Keratinocyte (primary cell): ENCODE measurements around the gene KLC3. TPM values are rescaled to one million over a fixed set of nuclear protein-coding genes. Genes with fewer than 3 reads are reported as not detected.

ENCODE experiments used
- DNase-seq: peaks from one replicate; pipeline ENCODE4 v3.0.0-alpha.2; 2011; ENCODE audit warnings: low read depth, missing footprints, low spot score
- FAIRE-seq: peaks from 2 replicates; lab custom pipeline; 2011; peaks lifted over from hg19 to GRCh38; lab: Jason Lieb, UNC
- H2AFZ ChIP-seq: 2 replicates; pipeline ENCODE4 v1.6.0; 2012; ENCODE audit warnings: low read length, control low read depth, inconsistent platforms; ENCODE audit not compliant: control insufficient read depth
- H3K27ac ChIP-seq: 2 replicates; pipeline ENCODE4 v1.5.1; 2011; ENCODE audit warnings: low read length; ENCODE audit not compliant: control insufficient read depth, insufficient read depth
- H3K27me3 ChIP-seq: 3 replicates; pipeline ENCODE4 v1.6.0; 2011; ENCODE audit warnings: low read length; ENCODE audit not compliant: control insufficient read depth, insufficient read depth; ENCODE audit errors: extremely low read depth
- H3K36me3 ChIP-seq, 2 experiments: 2 replicates in 1 of 2; 3 replicates in 1 of 2; pipeline ENCODE4 v1.5.1; 2011; ENCODE audit warnings: low read length in 2 of 2, mild to moderate bottlenecking in 1 of 2; ENCODE audit not compliant: control insufficient read depth in 2 of 2, insufficient read depth in 2 of 2; ENCODE audit errors: extremely low read depth in 1 of 2
- H3K4me1 ChIP-seq: 3 replicates; pipeline ENCODE4 v1.5.1; 2011; ENCODE audit warnings: low read length; ENCODE audit not compliant: control insufficient read depth, insufficient read depth; ENCODE audit errors: extremely low read depth
- H3K4me2 ChIP-seq: 3 replicates; pipeline ENCODE4 v1.6.0; 2011; ENCODE audit warnings: low read depth, low read length; ENCODE audit not compliant: control insufficient read depth, insufficient read depth; ENCODE audit errors: extremely low read depth
- H3K4me3 ChIP-seq, 3 experiments: fragments of 200-600 bp in 1 of 3; sonication (generic) in 1 of 3; 2 replicates in 2 of 3; 3 replicates in 1 of 3; pipeline ENCODE4 v1.5.1; 2011 to 2016; ENCODE audit warnings: low read length in 3 of 3, mild to moderate bottlenecking in 3 of 3, control low read depth in 2 of 3, inconsistent platforms in 1 of 3, low read depth in 1 of 3, mixed read lengths in 1 of 3, mixed run types in 1 of 3, moderate library complexity in 1 of 3; ENCODE audit not compliant: control insufficient read depth in 2 of 3, insufficient read depth in 2 of 3; ENCODE audit errors: extremely low read depth in 1 of 3
- H3K79me2 ChIP-seq: 2 replicates; pipeline ENCODE4 v1.6.0; 2012; ENCODE audit warnings: low read length; ENCODE audit not compliant: control insufficient read depth, insufficient read depth
- H3K9ac ChIP-seq: 3 replicates; pipeline ENCODE4 v1.6.0; 2011; ENCODE audit warnings: low read length; ENCODE audit not compliant: control insufficient read depth, insufficient read depth; ENCODE audit errors: extremely low read depth
- H3K9me1 ChIP-seq: 3 replicates; pipeline ENCODE4 v1.6.0; 2011; ENCODE audit warnings: low read length; ENCODE audit not compliant: control insufficient read depth, insufficient read depth; ENCODE audit errors: extremely low read depth
- H3K9me3 ChIP-seq: 2 replicates; pipeline ENCODE4 v1.5.1; 2012; ENCODE audit warnings: low read depth, low read length; ENCODE audit not compliant: control insufficient read depth
- H4K20me1 ChIP-seq: 3 replicates; pipeline ENCODE4 v1.6.0; 2011; ENCODE audit warnings: low read length; ENCODE audit not compliant: control insufficient read depth, insufficient read depth; ENCODE audit errors: extremely low read depth
- EZH2 ChIP-seq: IDR thresholded peaks from one replicate; pipeline ENCODE4 v1.6.1; 2012; ENCODE audit warnings: inconsistent platforms, mild to moderate bottlenecking, low read length, moderate library complexity
- dilution Hi-C: fragments of 300-500 bp; cut with MboI; formaldehyde crosslinking; loops from one replicate; pipeline ENCODE4 v1.7.0; 2020; ENCODE audit warnings: low sequenced_read_pairs; ENCODE audit not compliant: extremely low pct_ligation_motif_present
- polyA plus RNA-seq, 5 experiments: library from polyadenylated mRNA; depleted of rRNA in 3 of 5; stranded (reverse) in 3 of 5; stranded (forward) in 1 of 5; unstranded in 1 of 5; fragments of >200 nt; gene quantifications; 1 replicate in 1 of 5; 2 replicates in 3 of 5; 3 replicates in 1 of 5; pipeline versions ENCODE4 v1.2.1 to v1.2.3, GENCODE V29; 2011 to 2012; ENCODE audit warnings: missing spikeins in 2 of 5, low read depth in 1 of 5, low replicate concordance in 1 of 5
- TF ChIP-seq, protein P1 (sequence below), 3 experiments: IDR thresholded peaks in 1 of 3; conservative IDR thresholded peaks in 1 of 3; optimal IDR thresholded peaks in 1 of 3; 2 replicates in 2 of 3; 3 replicates in 1 of 3; pipeline versions ENCODE3 to v1.5.1; 2011; ENCODE audit warnings: low read length in 3 of 3, mild to moderate bottlenecking in 3 of 3, moderate library complexity in 2 of 3, control low read depth in 1 of 3, inconsistent platforms in 1 of 3; ENCODE audit not compliant: insufficient read depth in 2 of 3; ENCODE audit errors: extremely low read depth in 1 of 3

Gene KLC3
- polyA plus RNA-seq, 1 donor (not counting 4 experiments of a cell fraction or from before 2014, with no cell fraction given) = 14.7 TPM

DNA sequence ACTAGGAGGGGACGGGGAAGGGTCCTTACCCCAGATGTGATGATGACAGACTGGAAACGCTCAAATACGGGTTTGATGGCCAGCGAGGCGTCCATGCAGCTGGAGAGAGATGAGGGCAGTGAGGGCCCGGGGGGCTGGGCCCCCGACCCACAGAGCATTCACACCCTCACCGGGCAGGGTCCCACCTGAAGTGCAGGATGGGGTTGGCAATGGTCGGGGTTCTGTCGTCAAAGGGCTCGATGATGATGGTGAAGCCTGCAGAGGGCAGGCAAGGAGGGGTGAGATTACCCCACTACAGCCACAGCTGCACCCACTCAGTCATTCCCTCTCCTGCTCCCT is 16.9 kb downstream of the KLC3 start:
- Histone ChIP-seq H2AFZ (no peak overlapping the region), H3K27me3 (no peaks in the 10 kb centered on the region), H3K9ac (no peak overlapping the region), H3K36me3 (peaks cover 39 to 42% of the 10 kb centered on the region in 2 experiments), H3K27ac (no peak overlapping the region), H3K9me3 (no peaks in the 10 kb centered on the region), H3K9me1 (no peaks in the 10 kb centered on the region), H3K4me2 (no peak overlapping the region), H3K4me1 (no peaks in the 10 kb centered on the region), H4K20me1 (no peaks in the 10 kb centered on the region), H3K4me3 (no peak overlapping the region), H3K79me2 (no peaks in the 10 kb centered on the region)
- DNase-seq (no peak), FAIRE-seq (no peak)
- TF ChIP-seq EZH2 = no peak
- TF ChIP-seq, protein P1, sequence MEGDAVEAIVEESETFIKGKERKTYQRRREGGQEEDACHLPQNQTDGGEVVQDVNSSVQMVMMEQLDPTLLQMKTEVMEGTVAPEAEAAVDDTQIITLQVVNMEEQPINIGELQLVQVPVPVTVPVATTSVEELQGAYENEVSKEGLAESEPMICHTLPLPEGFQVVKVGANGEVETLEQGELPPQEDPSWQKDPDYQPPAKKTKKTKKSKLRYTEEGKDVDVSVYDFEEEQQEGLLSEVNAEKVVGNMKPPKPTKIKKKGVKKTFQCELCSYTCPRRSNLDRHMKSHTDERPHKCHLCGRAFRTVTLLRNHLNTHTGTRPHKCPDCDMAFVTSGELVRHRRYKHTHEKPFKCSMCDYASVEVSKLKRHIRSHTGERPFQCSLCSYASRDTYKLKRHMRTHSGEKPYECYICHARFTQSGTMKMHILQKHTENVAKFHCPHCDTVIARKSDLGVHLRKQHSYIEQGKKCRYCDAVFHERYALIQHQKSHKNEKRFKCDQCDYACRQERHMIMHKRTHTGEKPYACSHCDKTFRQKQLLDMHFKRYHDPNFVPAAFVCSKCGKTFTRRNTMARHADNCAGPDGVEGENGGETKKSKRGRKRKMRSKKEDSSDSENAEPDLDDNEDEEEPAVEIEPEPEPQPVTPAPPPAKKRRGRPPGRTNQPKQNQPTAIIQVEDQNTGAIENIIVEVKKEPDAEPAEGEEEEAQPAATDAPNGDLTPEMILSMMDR (optimal IDR thresholded peaks at IDR 0.05 in 1 of 3, IDR thresholded peaks at IDR 0.05 in 1 of 3, conservative IDR thresholded peaks at IDR 0.05 in 1 of 3; ENCODE audit: extremely low read depth in 1 of 3, insufficient read depth in 2 of 3, low read length in 3 of 3) = no peak
- dilution Hi-C loops = no loop called here

DNA sequence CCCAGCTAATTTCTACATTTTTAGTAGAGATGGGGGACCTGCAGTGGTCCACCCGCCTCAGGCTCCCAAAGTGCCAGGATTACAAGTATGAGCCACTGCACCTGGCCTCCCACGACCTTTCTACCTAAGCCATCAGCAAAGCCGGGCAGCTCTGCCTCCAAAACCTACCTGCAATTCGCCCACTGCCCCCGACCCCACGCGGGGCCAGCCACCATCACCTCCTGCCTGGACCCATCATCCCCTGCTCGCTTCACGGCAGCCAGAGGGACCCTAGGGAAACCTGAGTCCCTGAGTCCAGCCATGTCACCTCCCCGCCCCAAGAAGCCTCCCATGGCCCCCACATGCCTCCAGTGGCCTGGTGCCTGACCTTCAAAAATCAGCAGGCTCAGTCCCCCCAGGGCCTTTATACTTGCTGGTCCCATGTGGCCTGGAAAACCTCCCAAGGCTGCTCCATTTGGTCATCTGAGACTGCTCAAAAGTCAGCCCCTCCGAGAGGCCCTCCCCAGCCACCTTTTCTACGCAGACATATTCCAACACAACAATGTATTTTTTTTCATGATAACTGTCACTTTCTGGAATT is 17.8 kb downstream of the KLC3 start:
- H4K20me1 ChIP-seq = no peaks in the 10 kb centered on the region
- peaks cover 43 to 44% of the 10 kb centered on the region in 2 experiments for H3K36me3 ChIP-seq
- no peak overlapping the region for H2AFZ ChIP-seq
- no peak for TF ChIP-seq EZH2
- TF ChIP-seq, protein P1 (optimal IDR thresholded peaks at IDR 0.05 in 1 of 3, IDR thresholded peaks at IDR 0.05 in 1 of 3, conservative IDR thresholded peaks at IDR 0.05 in 1 of 3; ENCODE audit: extremely low read depth in 1 of 3, insufficient read depth in 2 of 3, low read length in 3 of 3) = no peak
- H3K79me2 ChIP-seq = no peaks in the 10 kb centered on the region
- no peak for DNase-seq
- no peaks in the 10 kb centered on the region for H3K9me3 ChIP-seq
- H3K9me1 ChIP-seq = no peaks in the 10 kb centered on the region
- no peak for FAIRE-seq
- H3K9ac ChIP-seq = no peak overlapping the region
- H3K4me3 ChIP-seq = no peak overlapping the region
- no peak overlapping the region for H3K27ac ChIP-seq
- H3K4me1 ChIP-seq = no peaks in the 10 kb centered on the region
- no peak overlapping the region for H3K4me2 ChIP-seq
- H3K27me3 ChIP-seq = no peaks in the 10 kb centered on the region
- dilution Hi-C loops = no loop called here
